M059J (cell line): Measurements from ENCODE around the gene DCDC2. TPM values are rescaled to one million over a fixed set of nuclear protein-coding genes. Genes with fewer than 3 reads are reported as not detected.
"Not testable (repeated sequence)": the region's sequence is repeated elsewhere in the genome, so short reads cannot be mapped to it uniquely, and the experiment has no call there.

Experiments used
- DNase-seq: peaks from one replicate; pipeline ENCODE4 v3.0.0-alpha.2; 2012; ENCODE audit warnings: low read depth
- total RNA-seq: library from RNA; depleted of rRNA; stranded (reverse); fragments of >200 nt; shearing (Covaris generic); gene quantifications from 2 replicates; pipeline ENCODE4 v1.2.3, GENCODE V29; 2014

The DCDC2 gene
- total RNA-seq, 1 experiment from 2014 or later, result 0.10 TPM

- DNase-seq, result no peak
Measured at GRCh38 chr6:24327756-24328155, 30.1 kb downstream of the DCDC2 start.

GRCh38 chr6:24325978-24326377 lies 31.9 kb downstream of the DCDC2 start:
- no peak for DNase-seq

GRCh38 chr6:24324617-24325016 lies 33.2 kb downstream of the DCDC2 start:
- DNase-seq, result no peak

GRCh38 chr6:24323632-24324337 lies 34.1 kb downstream of the DCDC2 start:
- peak; percentile 95 for DNase-seq

GRCh38 chr6:24322924-24323323 lies 34.9 kb downstream of the DCDC2 start:
- DNase-seq, result no peak

- not testable (repeated sequence) for DNase-seq
Measured at GRCh38 chr6:24322446-24322845, 35.4 kb downstream of the DCDC2 start.

GRCh38 chr6:24321538-24322162 lies 36.2 kb downstream of the DCDC2 start:
- DNase-seq, result peak; percentile 79

GRCh38 chr6:24313251-24314141 lies 44.4 kb downstream of the DCDC2 start:
- DNase-seq, result peak; percentile 85

GRCh38 chr6:24311775-24312174 lies 46.1 kb downstream of the DCDC2 start:
- DNase-seq, result not testable (repeated sequence)

- DNase-seq, result peak; percentile 56
Measured at GRCh38 chr6:24307881-24308280, 50.0 kb downstream of the DCDC2 start.

GRCh38 chr6:24306936-24307335 lies 50.9 kb downstream of the DCDC2 start:
- DNase-seq, result no peak

- no peak for DNase-seq
Measured at GRCh38 chr6:24306038-24306437, 51.8 kb downstream of the DCDC2 start.

- DNase-seq, result no peak
Measured at GRCh38 chr6:24296944-24297343, 60.9 kb downstream of the DCDC2 start.

GRCh38 chr6:24293852-24294251 lies 64.0 kb downstream of the DCDC2 start:
- DNase-seq, result not testable (repeated sequence)

- DNase-seq, result no peak
Measured at GRCh38 chr6:24287239-24287638, 70.6 kb downstream of the DCDC2 start.

GRCh38 chr6:24284006-24284405 lies 73.9 kb downstream of the DCDC2 start:
- DNase-seq, result no peak

GRCh38 chr6:24283043-24283985 lies 74.5 kb downstream of the DCDC2 start:
- peak; percentile 87 for DNase-seq

GRCh38 chr6:24274441-24275083 lies 83.3 kb downstream of the DCDC2 start:
- DNase-seq, result peak; percentile 32

- peak; percentile 45 for DNase-seq
Measured at GRCh38 chr6:24273096-24273870, 84.6 kb downstream of the DCDC2 start.

GRCh38 chr6:24272553-24272952 lies 85.3 kb downstream of the DCDC2 start:
- DNase-seq, result no peak
